ENCODE results near the gene HMGCR. TPM values are rescaled to one million over a fixed set of nuclear protein-coding genes. Genes with fewer than 3 reads are reported as not detected.

HMGCR gene
- total RNA-seq, 1 experiment from 2014 or later, result 22.0 TPM

DNA sequence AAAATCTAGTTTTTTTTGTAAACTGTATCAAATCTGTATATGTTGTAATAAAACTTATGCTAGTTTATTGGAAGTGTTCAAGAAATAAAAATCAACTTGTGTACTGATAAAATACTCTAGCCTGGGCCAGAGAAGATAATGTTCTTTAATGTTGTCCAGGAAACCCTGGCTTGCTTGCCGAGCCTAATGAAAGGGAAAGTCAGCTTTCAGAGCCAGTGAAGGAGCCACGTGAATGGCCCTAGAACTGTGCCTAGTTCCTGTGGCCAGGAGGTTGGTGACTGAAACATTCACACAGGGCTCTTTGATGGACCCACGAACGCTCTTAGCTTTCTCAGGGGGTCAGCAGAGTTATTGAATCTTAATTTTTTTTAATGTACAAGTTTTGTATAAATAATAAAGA is 24.3 kb downstream of the HMGCR start:
- H2AFZ ChIP-seq (ENCODE audit: low read length), result no peak overlapping the region
- no peak overlapping the region for H3K4me3 ChIP-seq (ENCODE audit: low read length)
- H3K9me3 ChIP-seq (ENCODE audit: low read length), result no peaks in the 10 kb centered on the region
- ChIA-PET CTCF (no interaction called here), POLR2A (ENCODE audit: unreplicated experiment) (no interaction called here)
- no peak overlapping the region for H3K9ac ChIP-seq (ENCODE audit: low read length)
- H3F3A ChIP-seq (ENCODE audit: low read length, unreplicated experiment), result no peaks in the 10 kb centered on the region
- H3K9me2 ChIP-seq (replicated peaks; ENCODE audit: low read length), result no peaks in the 10 kb centered on the region
- H3K27ac ChIP-seq (ENCODE audit: low read length), result no peak overlapping the region
- H3K4me1 ChIP-seq (ENCODE audit: insufficient read depth, low read length), result no peaks in the 10 kb centered on the region
- TF ChIP-seq EZH2phosphoT487 (IDR thresholded peaks at IDR 0.05; ENCODE audit: borderline replicate concordance, low read length), result no peak
- TF ChIP-seq EZH2 (IDR thresholded peaks at IDR 0.05; ENCODE audit: low read length, unreplicated experiment), result no peak
- TF ChIP-seq, protein P1, sequence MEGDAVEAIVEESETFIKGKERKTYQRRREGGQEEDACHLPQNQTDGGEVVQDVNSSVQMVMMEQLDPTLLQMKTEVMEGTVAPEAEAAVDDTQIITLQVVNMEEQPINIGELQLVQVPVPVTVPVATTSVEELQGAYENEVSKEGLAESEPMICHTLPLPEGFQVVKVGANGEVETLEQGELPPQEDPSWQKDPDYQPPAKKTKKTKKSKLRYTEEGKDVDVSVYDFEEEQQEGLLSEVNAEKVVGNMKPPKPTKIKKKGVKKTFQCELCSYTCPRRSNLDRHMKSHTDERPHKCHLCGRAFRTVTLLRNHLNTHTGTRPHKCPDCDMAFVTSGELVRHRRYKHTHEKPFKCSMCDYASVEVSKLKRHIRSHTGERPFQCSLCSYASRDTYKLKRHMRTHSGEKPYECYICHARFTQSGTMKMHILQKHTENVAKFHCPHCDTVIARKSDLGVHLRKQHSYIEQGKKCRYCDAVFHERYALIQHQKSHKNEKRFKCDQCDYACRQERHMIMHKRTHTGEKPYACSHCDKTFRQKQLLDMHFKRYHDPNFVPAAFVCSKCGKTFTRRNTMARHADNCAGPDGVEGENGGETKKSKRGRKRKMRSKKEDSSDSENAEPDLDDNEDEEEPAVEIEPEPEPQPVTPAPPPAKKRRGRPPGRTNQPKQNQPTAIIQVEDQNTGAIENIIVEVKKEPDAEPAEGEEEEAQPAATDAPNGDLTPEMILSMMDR (conservative IDR thresholded peaks at IDR 0.05; ENCODE audit: low read depth, low read length), result no peak
- no peaks in the 10 kb centered on the region for H3K27me3 ChIP-seq (ENCODE audit: low read length)
- no peaks in the 10 kb centered on the region for H3K79me2 ChIP-seq (ENCODE audit: low read length)
- H3K4me2 ChIP-seq (ENCODE audit: low read length), result no peak overlapping the region
- no TSS peak for BruUV-seq (replicated peaks)
- H4K20me1 ChIP-seq (ENCODE audit: low read length), result no peaks in the 10 kb centered on the region
- DNase-seq (no peak), ATAC-seq (no peak)
- H3K36me3 ChIP-seq (ENCODE audit: low read depth, low read length), result peaks cover 40% of the 10 kb centered on the region
- intact Hi-C loops (cut with micrococcal nuclease), result no loop called here

DNA sequence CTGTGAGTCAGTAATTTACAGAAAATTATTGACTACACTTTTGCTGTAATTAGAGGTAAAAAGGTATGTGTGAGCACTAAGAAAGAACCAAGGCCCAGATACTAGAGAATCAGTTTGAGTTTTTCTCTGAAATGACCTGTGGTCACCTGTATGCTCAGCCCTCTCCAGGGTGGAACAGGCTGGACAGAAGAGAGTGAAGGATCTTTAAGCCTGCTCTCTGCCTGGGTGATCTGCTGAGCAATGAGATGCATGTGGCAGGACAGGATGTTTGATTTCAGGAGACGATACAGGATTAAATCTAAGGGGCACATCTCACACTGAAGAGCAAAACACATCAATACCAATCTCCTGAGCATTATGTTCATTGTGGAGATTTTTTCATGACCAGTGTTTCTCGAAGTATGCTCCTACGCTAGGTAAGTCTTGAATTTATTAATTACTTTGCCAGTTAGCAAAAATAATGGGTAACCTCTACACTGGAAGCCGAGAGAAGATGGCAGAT is 25.5 kb downstream of the HMGCR start:
- H3F3A ChIP-seq (ENCODE audit: low read length, unreplicated experiment), result no peaks in the 10 kb centered on the region
- no peaks in the 10 kb centered on the region for H4K20me1 ChIP-seq (ENCODE audit: low read length)
- no peak for ATAC-seq
- no peaks in the 10 kb centered on the region for H3K27me3 ChIP-seq (ENCODE audit: low read length)
- CTCF ChIA-PET, result no interaction called here
- BruUV-seq (replicated peaks), result no TSS peak
- POLR2A ChIA-PET (ENCODE audit: unreplicated experiment), result no interaction called here
- H3K4me3 ChIP-seq (ENCODE audit: low read length), result no peak overlapping the region
- intact Hi-C loops (cut with micrococcal nuclease), result no loop called here
- no peaks in the 10 kb centered on the region for H3K4me1 ChIP-seq (ENCODE audit: insufficient read depth, low read length)
- no peak overlapping the region for H3K4me2 ChIP-seq (ENCODE audit: low read length)
- H3K79me2 ChIP-seq (ENCODE audit: low read length), result no peaks in the 10 kb centered on the region
- no peak overlapping the region for H3K9ac ChIP-seq (ENCODE audit: low read length)
- no peaks in the 10 kb centered on the region for H3K9me3 ChIP-seq (ENCODE audit: low read length)
- no peak for DNase-seq
- no peak overlapping the region for H2AFZ ChIP-seq (ENCODE audit: low read length)
- peaks cover 28% of the 10 kb centered on the region for H3K36me3 ChIP-seq (ENCODE audit: low read depth, low read length)
- H3K27ac ChIP-seq (ENCODE audit: low read length), result no peak overlapping the region
- no peaks in the 10 kb centered on the region for H3K9me2 ChIP-seq (replicated peaks; ENCODE audit: low read length)
- TF ChIP-seq, protein P1 (conservative IDR thresholded peaks at IDR 0.05; ENCODE audit: low read depth, low read length), result no peak
- TF ChIP-seq EZH2phosphoT487 (IDR thresholded peaks at IDR 0.05; ENCODE audit: borderline replicate concordance, low read length) (no peak), EZH2 (IDR thresholded peaks at IDR 0.05; ENCODE audit: low read length, unreplicated experiment) (no peak)

DNA sequence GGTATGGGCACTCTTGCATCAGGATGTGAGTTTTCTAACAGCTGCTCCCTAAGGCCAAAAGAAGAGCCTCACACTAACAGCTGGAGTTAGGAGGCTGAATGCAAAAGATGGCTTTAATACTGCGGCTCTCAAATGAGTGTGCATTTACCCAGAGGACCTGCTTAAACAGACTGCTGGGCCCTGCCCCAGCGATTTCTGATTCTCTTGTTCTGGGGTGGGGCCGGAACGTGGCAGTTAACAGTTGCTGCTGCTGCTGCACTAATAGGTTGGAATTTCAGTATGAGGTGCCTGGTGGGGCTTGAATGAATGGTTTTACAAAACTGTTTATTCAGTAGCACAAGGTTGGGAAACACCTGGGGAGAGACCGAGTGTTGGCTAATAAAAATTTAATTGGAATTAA is 26.1 kb downstream of the HMGCR start:
- POLR2A ChIA-PET (ENCODE audit: unreplicated experiment), result interaction anchor here (0.5 kb wide), 1 partner anchor 125 kb away, joined by 3 read pairs; no protein-coding TSS in a partner anchor
- Histone ChIP-seq H3K4me2 (ENCODE audit: low read length) (no peak overlapping the region), H4K20me1 (ENCODE audit: low read length) (no peaks in the 10 kb centered on the region), H2AFZ (ENCODE audit: low read length) (no peak overlapping the region), H3K27ac (ENCODE audit: low read length) (no peak overlapping the region), H3K9me2 (replicated peaks; ENCODE audit: low read length) (no peaks in the 10 kb centered on the region), H3K9ac (ENCODE audit: low read length) (no peak overlapping the region), H3K79me2 (ENCODE audit: low read length) (no peaks in the 10 kb centered on the region), H3K36me3 (ENCODE audit: low read depth, low read length) (peaks cover 27% of the 10 kb centered on the region), H3K27me3 (ENCODE audit: low read length) (no peaks in the 10 kb centered on the region), H3K4me3 (ENCODE audit: low read length) (no peak overlapping the region), H3F3A (ENCODE audit: low read length, unreplicated experiment) (no peaks in the 10 kb centered on the region), H3K9me3 (ENCODE audit: low read length) (no peaks in the 10 kb centered on the region), H3K4me1 (ENCODE audit: insufficient read depth, low read length) (0 out of 2 replicates have a peak, but pooled peaks cover 1% of the 10 kb centered on the region)
- TF ChIP-seq EZH2phosphoT487 (IDR thresholded peaks at IDR 0.05; ENCODE audit: borderline replicate concordance, low read length) (no peak), EZH2 (IDR thresholded peaks at IDR 0.05; ENCODE audit: low read length, unreplicated experiment) (no peak)
- TF ChIP-seq, protein P1 (conservative IDR thresholded peaks at IDR 0.05; ENCODE audit: low read depth, low read length), result no peak
- no peak for DNase-seq
- no TSS peak for BruUV-seq (replicated peaks)
- no peak for ATAC-seq
- CTCF ChIA-PET, result no interaction called here
- intact Hi-C loops (cut with micrococcal nuclease), result no loop called here

All from PC-3 (cell line).